Kasumi-1 (cell line): Measurements from ENCODE around the gene HTR1D.
A peak's percentile ranks its signal among the peaks of the same experiment; 100 is the strongest.

Experiments used
- DNase-seq, 2 experiments: peaks; one replicate each; lab custom pipeline; 2025; lab: John Stamatoyannopoulos, UW

HTR1D gene

DNA sequence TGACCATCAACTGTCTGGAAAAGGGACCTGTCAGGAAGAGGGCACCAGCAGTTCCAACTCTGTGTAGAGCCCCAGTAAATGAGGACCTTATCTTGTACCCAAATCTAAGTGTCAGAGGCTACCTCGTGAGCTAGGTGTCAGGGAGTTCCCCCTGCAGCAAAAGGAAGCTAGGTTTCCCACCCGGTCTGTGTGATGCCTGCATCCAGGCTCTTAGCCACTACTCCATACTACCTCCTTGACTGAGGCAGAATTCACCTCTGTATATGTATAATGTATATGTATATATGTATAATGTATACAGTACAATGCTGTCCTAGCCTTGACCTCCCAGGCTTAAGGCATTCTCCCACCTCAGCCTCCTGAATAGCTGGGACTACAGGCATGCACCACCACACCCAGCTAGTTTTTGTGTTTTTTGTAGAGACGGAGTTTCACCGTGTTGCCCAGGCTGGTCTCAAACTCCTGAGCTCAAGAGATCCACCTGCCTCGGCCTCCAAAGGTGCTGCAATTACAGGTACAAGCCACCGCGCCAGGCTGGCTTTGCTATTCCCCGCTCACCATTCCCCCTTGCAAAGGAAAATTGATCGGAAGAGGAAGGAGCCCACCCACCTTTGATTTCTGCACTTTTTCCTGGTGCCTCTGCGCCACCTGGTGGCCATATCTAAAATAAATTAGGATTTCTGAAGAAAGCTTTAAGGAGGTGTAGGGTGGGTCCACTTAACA is 32.9 kb downstream of the HTR1D start:
- DNase-seq, result peak in 1 of 2 experiments; percentile 63

DNA sequence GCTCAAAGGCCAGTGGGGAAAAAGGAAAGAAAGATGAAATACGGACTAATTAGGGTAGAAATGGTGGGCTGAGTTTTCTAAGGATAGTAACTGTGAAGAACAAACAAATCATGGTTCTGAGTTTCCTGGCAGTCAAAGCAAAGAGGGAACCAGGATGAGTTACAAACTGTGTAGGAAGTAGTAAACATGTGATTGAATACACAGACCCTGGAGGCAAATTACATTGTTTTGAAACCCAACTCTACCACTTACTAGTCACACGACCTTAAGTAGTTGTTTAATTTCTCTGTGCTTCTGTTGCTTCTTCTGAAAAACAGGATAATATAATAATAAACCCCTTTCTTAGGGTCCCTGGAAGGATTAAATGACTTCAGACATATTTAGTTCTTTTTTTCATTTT is 37.4 kb downstream of the HTR1D start:
- DNase-seq, result no peak

DNA sequence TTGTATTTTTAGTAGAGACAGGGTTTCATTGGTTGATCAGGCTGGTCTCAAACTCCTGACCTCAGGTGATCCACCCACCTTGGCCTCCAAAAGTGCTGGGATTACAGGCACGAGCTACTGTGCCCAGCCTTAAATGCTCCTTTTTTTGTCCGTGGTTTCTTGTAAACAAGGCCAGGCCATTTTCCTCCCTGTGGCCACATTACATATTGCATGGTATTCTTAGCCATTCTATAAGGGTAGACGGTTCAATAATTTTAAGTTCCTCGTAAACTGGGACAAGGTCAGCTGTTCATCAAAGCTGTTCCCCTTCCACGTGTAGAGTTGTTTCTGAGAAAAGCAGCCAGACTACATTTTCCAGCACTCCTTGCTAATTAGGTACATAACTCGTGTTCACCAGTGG is 38.4 kb downstream of the HTR1D start:
- peak; percentile 21 to 38 for DNase-seq

DNA sequence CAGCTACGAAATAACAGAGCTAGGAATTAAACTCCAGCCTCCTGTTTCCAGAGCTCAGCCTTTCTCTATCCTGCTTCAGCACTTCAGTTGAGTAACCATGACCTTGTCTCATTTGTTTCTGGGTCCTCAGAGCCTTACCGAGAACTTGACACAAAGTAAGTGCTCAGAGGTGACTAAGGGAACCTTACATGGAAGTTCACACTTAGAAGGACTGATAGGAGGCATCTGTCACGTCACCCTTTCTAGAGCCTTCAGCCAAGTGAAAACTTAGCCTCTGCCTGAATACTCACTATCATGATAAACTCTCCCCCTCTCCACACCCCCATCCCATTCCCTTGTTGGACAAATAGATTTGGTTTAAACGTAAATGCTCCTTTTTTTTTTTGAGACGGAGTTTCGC is 38.9 kb downstream of the HTR1D start:
- DNase-seq, result no peak

DNA sequence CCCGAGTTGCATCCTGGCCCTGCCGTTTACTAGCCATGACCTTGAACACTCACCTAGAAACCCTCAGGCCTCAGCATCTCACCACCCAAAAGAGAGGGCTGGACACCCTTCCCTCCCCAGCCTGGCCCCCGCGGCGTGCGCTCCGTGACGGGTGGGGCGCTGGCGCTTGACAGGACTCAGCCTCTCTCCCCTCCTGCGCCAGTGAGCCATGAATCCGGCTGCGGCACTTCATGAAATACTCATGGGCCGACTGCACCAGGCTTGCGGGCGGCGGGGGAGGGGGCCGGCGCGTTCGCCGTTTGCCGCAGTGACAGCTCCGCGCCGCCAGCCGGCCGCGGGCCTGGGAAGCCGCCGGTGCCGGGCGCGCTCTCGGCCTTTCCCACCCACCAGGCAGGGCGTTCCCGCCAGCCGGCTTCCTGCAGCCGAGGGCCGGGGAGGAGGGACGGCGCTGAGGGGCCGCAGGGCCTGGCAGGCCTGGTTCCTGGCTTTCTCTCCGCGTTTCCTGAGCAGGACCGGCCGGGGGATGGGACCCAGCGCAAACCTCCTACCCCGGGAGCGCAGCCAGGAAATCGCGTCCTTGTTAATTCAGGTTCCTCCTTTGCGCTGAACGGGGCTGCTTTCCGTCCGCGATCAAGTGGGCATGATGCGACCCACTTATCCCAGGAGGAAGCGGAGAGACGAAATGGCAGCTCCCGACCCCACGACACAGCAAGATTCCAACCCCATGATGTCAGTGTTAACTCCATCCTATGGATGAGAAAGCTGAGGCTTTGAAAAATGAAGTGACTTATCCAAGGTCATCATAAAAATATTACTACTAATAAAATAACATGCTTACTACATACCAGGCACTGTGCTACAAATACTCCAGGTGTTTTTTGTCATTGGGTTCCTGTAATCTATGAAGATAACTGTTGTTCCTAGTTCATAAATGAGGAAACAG is 39.6 kb downstream of the HTR1D start:
- DNase-seq, result peak; percentile 68 to 69

DNA sequence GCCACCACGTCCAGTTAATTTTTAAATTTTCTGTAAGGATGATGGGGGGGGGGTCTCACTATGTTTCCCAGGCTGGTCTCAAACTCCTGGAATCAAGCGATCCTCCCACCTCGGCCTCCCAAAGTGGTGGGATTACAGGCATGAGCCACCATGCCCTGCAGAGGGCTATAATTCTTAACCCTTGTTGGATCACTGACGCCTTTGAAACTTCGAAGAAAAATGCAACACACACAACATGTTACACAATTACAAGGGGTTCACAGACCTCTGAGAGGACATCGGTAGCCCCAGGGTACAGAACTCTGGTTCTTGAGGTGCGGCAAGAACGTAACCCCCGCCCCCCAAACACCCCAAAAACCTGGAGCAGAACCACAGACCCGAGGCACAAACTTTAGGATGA is 40.3 kb downstream of the HTR1D start:
- DNase-seq, result no peak

DNA sequence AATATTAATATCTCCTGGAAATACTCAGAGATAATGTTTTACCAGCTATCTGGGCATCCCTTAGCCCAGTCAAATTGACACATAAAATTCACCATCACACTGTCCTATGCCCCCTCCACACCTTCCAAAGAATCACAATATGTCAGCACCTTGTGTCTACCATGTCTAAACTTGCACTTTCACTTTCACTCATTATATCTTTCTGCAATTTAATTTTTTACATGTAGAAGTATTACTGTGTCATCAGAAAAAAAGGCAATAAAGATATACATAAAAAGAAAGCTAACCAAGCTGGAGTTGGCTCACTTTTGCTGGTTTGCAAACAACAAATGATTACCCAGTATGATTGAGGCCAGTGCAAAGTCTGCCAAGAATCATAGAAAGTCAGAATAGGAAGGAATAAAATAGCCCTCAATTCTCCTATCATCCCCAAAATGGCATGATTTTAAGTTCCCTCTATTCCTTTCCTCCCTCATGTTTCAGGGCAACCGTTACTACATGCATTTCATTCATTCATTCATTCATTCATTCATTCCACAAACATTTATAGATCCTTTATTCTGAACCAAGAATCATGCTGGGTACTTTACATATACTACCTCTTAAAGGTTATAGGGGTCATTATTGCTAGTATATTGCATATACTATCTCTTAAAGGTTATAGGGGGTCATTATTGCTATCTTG is 42.7 kb downstream of the HTR1D start:
- DNase-seq, result no peak

DNA sequence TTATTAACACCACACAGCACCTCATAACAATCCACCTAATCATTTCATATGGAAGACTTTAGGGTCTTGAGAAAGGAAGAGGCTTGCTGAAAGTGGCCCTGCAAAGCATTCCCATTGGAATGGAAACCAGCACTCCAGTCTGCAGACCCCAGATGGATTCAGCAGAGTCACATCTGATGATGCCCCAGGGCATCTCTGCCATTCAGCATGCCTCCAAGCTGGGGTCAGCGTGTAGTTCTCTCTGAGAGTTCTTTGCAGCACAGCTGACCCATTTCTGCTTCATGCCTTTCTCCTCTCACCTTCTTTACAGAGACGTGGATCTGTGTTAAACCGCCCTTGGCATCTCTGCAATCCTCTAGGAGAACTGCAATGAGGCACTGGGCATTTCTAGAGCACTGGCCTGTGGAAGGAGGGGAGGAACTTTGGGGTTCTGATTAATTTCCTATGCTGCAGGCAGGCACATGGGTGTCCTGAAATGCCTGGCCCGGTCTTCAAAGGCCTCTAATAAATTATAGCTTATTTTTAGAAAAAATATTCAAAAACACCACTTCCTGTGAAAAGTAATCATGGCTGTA is 46.0 kb downstream of the HTR1D start:
- DNase-seq, result no peak

DNA sequence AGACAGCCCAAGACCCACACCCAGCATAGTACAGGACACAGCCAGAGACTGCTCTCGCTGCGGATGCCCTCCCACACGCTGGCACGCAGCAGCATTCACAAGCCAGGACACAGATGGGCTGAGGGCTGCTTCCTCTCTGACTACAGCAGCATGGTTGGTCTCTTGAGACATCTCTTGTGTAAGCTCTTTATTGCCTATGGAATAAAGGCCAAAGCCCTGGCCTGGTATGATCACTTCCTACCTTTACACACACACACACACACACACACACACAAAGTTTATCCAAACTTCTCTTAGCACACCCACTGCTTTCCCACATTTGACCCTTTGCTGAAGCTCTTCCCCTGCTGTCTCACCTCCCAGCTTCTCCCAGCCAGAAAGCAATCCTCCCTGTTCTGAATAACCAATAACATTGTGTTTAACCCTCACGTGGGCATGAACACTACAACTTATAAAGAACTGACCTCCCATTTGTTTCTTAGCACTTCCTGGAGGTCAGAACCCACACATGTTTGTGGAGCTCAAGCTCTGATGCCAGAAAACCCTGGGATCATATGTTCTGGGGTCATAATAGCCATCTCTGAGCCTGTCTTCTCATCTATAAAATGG is 47.5 kb downstream of the HTR1D start:
- DNase-seq, result peak; percentile 95

DNA sequence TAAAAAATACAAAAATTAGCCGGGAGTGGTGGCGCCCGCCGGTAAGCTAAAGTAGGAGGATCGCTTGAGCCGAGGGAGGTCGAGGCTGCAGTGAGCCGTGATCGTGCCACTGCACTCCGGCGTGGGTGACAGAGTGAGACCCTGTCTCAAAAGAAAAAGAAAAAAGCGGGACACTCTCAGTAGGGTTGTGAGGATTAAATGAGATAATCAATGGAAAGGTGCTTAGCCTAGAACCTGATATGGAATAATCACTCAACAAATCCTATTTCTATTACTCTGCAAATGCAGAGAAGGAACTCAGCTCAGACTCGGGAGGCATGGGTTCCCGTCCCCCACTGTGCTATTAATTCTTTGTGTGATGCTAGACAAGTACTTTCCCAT is 48.1 kb downstream of the HTR1D start:
- DNase-seq, result no peak

DNA sequence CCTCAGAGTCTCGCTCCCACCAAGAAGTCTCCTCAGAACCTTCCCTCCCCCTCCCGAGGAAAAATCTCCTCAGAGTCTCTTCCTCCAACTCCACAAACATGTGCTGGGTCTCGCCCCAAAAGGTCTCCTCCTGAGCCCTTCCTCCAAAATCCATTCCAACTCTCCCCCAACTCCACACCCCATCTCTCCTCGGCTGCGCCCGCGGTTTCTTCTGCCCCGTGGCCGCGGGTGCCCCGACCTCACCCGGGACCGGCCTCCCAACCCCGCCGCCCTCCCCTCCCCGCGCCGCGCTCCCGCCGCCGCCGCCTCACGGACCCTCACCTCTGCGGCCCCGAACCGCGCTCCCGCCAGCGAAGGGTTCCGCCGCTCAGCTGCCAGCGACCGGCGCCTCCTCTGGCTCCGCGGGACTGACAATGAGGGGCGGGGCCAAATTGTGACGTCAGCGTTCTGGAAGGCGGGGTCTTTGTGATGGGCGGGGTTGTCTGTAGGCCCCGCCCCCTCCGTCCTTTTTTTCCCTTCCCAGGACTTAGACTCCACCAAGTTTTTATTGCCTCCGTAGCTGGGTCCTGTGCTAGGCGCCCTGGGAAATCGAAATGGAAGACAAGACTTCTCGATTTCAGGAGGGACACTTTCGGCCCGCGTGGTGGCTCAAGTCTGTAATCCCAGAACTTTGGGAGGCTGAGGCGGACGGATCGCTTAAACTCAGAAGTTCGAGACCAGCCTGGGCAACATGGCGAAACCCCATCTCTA is 48.7 kb downstream of the HTR1D start, which contains the start of gene LUZP1:
LUZP1 (minus strand) TSS at position 412 of the 750 bp plus-strand sequence.
- DNase-seq, result peak; percentile 72 to 84

DNA sequence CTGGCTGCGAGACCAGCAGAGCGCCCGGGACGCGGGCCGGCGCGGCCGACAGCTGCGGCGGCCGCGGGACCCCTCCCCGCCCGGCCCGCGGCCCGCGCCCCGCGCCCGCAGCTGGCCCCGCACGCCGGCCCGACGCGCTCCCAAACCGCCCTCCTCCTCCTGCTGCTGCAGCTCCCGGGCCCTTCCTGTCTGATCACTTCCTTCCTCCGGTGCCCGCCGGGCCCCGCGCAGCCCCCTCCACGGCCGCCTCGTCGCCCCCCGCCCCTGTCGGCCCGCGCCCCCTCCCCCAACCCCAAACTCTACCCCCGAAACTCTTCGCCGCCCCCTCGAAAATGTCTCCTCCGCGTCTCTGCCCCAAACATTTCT is 49.2 kb downstream of the HTR1D start:
- peak; percentile 46 to 50 for DNase-seq

DNA sequence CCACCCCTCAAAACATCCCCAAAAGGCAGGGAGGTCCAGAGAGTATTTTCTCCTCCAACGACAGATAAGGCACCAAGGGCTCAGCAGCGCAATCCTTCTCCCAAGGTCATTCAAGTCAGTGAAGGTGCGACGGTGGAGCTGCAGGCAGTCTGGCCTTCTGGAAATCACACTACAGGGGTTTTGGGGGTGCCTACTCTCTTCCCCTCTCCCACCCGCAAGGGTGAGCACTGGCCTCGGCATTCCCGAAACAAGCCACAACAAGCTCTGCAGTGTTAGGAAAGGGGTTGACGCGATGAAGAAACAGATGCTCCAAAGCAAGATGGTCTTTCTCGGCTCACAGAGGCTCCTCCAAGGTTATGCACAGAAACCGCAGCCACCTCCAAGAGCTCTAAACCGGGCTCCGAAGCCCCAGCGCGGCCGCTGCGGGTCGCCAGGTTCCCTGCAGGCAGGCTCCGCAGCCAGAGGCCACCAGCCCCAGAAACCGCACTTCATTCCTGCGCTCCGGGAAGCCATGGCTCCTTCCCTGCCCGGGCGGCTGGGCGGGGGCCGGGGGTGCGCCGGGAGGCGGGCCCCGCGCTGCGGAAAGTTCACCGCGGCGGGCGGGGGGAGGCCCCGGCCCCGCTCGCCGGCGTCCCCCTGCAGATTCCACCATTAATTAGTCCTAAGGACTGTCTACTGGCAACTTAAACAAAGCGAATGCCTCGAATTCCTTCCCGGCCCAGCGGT is 49.8 kb downstream of the HTR1D start:
- peak in 1 of 2 experiments; percentile 48 for DNase-seq

DNA sequence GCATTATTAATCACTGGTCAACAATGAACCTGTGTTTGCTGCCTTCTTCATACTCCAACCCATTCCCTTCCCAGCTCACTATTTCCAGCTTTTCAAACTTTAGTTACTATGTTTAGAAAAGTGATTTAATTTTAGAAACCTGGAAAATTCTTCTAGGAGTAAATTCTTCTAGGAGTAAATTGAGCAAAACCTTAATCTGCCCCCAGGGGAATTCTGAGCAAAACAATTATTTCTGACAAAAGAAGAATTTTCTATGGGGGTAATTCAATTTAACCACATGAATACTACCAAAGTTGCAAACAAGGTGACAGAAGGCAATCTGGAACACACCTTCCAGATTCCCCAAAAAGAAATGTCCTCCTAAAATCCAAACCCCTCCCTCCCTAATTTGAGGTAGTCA is 50.4 kb downstream of the HTR1D start:
- no peak for DNase-seq

DNA sequence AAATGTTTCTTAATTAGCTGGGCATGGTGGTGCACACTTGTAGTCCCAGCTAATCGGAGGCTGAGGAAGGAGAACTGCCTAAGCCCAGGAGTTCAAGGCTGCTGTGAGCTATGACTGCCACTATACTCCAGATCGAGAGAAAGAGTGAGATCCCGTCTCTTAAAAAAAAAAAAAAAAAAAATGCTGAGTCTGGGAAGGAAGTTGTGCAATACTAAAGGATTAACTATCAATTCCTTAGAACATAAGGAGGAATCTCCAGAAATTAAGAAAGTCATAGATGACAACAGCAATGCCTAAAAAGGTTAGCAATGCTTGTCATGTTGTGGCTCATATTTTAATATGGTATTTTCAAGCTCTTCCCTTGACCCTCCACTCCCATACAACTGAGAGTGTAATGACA is 53.9 kb downstream of the HTR1D start:
- no peak for DNase-seq

DNA sequence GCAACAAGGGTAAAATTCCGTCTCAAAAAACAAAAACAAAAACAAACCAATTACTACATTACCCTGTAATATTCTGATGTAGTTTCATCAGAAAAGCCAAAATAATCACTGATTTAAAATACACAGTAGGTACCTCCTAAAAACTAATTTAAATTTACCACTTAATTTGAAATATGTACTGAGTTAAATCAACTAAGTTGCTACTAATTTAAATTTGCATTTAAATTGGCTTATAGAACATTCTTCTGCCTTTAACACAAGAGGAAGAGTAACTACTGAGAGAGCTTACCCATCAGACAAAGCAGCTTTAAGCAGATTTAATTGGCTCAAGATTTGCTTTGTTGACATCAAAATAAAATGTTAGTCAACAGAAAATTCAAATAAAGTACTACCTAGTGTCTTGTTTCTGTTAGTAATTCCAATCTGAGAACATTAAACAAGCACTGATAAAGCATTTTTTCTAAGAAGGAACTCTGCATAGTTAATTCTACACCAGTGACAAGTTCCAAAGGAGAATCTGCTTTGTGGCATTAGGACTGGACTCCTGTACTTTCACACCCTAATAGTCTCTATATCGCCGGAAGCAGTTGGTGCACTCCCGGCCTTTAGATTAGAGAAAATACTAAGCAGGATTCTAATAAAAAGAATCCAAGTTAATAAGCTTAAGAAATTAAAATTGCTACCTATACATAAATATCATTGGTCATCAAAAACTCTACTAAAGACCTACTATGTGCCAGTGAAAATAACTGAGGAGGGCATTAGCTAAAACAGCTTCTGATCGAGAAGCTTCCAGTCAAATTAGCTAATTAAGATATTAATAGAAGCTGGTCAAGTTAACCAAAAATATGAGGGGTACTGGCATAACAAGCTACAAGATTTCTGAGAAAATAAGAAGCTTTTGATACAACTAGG is 57.1 kb downstream of the HTR1D start:
- no peak for DNase-seq

DNA sequence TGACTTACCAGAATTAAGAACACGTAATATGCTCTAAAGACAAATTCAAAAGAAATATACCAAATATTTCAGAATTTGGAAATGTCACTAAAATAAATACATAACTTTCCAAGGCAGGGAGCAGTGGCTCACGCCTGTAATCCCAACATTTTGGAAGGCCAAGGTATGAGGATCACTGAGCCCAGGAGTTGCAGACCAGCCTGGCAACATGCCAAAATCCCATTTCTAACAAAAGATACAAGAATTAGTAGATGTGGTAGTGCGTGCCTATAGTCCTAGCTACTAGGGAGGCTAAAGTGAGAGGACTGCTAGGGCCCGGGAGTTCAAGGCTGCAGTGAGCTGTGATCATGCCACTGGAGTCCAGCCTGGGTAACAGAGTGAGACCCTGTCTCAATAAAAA is 60.4 kb downstream of the HTR1D start:
- DNase-seq, result no peak

DNA sequence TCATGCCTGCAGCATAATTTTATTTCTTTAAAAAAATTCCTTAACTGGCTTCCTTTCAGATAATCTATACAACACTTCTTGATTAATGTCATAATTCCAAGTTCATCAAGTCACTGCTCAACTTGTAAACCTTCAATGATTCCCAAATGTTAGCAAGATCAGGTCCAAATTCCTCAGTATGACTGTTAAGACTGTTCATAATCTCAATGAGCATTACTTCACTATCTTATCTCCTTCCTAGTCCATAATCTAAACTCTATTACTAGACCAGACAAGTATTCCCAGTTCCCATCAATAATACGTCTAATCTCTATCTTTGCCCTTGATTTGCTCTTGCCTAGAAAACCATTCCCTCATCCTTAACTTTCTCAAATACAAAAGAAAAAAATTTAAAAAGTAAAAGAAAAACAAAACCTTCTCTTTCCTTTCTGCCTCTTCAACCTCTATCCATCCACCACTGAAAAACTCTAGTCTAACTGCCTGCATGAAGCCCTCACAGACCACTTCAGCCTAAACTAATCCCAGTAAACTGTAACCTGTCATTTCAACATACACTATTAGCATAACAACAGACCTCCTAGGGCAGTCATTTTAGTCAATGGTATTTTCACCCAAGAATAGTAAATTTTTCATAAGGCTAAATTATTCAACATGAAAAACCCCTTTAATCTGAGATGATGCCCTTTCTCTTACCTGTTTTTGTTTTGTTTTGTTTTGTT is 64.2 kb downstream of the HTR1D start:
- DNase-seq, result no peak

DNA sequence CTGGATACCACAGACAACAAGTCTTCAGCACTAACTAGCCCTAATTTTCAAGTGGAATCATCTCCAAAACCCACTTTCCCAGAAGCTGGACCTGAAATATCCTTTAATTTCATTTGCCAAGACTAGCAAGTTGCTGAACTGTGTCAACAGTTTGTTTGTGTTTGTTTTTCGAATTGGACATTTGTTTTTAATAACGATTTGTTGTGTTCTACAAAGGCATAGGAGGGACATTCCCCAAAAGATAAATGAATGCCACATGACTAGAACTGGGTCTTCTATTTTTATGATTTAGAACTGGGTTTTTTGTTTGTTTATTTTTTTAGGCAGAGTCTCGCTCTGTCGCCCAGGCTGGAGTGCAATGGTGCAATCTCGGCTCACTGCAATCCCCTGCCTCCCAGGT is 66.6 kb downstream of the HTR1D start:
- no peak for DNase-seq
